AG08396 (cell line): ENCODE measurements around the gene RO60.

ENCODE experiments used
- DNase-seq: peaks from one replicate; pipeline ENCODE4 v3.0.0; 2012; ENCODE audit warnings: low spot score, mixed read lengths

The RO60 gene

DNA sequence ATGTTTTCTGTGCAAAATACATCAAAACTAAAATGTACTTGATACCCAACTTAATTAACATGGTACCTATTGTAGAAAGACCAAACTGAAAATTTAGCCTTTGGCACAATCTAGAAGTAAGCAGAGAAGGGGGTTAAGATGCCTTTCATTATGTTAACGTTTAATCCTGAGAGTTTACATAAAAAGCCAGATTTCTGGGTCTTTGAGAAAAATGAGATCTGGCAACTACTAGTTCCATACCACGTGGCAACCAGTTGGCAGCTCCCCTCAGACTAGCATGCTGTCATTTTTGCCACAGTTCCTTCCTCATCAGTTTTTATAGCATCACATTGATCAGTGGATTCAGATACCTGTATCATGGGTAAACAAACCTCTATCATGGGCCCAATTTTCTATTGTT lies 1.5 kb downstream of the RO60 start:
- DNase-seq, result peak; percentile 22

GRCh38 chr1:193062698-193063463 lies 3.5 kb downstream of the RO60 start:
- no peak for DNase-seq

GRCh38 chr1:193065954-193066353 lies 6.5 kb downstream of the RO60 start:
- DNase-seq, result no peak

DNA sequence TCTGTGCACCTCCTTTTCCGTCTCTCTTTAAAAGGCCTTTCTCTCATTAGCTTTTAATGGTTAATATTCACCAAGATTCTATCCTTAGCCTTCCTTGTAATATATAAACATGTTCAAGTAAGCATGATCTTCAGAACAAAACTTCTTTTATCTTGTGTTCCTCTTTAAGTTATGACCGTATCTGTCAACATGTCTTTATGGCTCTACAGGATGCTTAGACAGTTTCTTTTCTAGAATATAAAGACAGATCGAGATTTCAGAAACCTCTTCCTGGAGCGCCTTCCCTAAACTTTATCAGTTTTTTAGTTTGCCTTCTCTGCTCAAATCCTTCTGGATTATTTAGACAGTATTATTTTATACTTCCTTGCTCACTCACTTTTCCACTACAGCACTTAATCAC lies 7.2 kb downstream of the RO60 start:
- DNase-seq, result no peak

GRCh38 chr1:193068013-193068412 lies 8.6 kb downstream of the RO60 start:
- no peak for DNase-seq

GRCh38 chr1:193069748-193070385 lies 10.5 kb downstream of the RO60 start:
- DNase-seq, result peak; percentile 5

- no peak for DNase-seq
These were observed 11.0 kb downstream of the RO60 start for GRCh38 chr1:193070386-193070753.

DNA sequence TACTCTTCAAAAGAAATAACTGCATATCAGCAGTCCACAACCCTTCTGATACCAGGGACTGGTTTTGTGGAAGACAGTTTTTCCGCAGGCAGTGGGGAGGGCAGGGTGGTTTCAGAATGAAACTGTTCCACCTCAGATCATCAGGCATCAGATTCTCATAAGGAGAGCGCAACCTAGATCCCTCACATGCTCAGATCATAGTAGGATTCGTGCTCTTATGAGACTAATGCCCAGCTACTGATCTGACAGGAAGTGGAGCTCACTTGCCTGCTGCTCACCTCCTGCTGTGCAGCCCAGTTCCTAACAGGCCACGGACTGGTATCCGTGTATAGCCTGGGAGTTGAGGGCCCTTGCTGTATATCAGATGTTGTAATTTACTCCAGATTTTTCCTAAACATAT lies 11.5 kb downstream of the RO60 start:
- no peak for DNase-seq

GRCh38 chr1:193077991-193078390 lies 18.6 kb downstream of the RO60 start:
- no peak for DNase-seq

DNA sequence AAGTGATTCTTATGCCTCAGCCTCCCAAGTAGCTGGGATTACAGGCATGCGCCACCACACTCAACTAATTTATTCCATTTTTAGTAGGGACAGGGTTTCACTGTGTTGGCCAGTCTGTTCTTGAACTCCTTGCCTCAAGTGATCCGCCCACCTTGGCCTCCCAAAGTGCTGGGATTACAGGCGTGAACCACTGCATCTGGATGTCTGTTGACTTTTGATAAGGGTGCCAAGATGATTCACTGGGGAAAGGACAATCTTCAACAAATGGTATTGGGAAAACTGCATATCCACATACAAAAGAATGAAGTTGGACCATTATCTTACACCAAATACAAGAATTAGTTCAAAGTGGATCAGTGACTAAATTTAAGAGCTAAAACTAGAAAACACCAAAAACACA lies 19.8 kb downstream of the RO60 start:
- no peak for DNase-seq

DNA sequence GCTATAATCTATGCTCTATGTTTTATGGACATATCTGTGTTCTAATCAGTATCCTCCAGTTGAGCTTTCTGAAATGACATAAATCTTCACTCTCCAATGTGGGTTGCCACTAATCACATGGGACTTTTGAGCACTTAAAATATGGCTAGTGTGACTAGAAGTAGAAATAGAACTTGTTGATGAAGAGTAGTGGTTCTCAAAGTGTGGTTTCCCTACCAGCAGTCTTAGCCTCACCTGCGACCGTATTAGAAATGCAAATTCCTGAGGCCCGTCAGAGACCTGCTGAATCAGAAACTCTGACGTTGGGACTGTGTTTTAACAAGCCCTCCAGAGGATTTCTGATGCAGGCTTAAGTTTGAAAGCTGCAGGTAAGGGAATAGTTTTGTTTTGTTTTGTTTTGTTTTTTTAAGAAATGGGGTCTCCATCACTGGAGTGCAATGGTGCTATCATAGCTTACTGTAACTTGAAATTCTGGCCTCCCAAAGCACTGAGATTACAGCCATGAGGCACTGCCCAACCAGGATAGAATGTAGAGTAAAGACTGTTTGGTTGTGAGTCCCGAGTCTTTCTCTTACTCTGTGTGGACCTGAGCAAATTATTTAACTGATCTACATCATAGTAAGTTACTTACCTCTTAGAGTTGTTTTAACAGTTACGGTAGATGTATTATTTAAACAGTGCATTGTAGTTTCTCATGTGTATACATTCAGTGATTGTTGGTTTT lies 24.1 kb downstream of the RO60 start:
- no peak for DNase-seq

DNA sequence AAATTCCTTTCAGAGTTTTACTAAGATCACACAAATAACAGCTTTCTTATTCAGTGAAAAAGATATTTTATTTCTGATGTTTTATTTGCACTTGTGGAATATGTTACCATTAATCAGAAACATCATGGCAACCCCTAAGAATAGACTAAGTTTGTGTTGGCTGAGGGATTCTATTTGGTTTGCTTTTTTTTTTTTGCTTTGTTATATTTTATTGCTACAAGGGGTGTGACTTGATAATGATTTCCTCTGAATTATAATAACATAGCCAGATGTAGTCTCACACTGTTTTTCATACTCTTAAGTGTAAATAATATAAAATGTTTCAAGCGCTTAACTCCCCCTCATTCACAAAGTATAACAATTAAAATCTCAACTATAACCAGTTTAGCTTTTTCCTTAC lies 25.9 kb downstream of the RO60 start:
- DNase-seq, result no peak

- no peak for DNase-seq
These were observed 26.9 kb downstream of the RO60 start for GRCh38 chr1:193086342-193086741.

DNA sequence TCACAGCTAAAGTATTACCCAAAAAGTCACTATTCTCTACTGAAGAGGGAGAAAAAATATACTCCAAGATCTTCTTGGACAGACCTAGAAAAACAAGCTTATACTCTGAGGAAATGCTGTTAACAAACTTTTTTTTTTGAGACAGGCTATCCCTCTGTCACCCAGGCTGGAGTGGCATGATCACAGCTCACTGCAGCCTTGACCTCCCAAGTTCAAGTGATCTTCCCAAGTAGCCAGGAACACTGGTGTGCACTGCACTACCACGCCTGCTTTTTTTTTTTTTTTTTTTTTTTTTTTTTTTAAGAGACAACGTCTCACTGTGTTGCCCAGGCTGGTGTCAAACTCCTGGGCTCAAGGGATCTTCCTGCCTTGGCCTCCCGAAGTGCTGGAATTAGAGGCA lies 28.5 kb downstream of the RO60 start:
- DNase-seq, result no peak

- DNase-seq, result no peak
These were observed 31.5 kb downstream of the RO60 start for GRCh38 chr1:193090865-193091264.

DNA sequence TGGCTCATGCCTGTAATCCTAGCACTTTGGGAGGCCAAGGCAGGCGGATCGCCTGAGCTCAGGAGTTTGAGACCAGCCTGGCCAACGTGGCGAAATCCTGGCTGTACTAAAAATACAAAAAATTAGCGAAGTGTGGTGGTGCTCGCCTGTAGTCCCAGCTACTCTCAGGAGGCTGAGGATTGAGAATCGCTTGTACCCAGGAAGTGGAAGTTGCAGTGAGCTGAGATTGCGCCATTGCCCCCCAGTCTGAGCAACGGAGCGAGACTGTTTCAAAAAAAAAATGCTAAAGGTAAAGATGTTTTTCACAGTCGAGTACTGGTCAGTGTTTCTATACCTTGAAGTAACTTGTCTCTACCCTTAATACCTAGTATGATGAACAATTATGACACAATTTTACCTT lies 34.7 kb downstream of the RO60 start:
- no peak for DNase-seq

DNA sequence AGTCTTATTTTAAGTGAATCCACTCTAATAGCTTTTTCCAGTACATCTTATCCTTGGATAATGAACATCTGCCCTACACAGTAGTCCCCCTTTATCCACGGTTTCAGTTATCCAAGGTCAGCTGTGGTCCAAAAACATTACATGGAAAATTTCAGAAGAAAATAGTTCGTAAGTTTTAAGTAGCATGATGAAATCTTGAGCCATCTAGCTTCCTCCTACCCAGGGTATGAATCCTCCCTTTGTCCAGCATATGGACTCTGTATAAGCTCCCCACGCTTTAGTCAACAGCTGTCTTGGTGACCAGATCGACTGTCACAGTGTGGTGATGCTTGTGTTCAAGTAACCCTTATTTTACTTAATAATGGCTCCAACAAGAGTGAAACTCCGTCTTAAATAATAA lies 43.2 kb downstream of the RO60 start:
- no peak for DNase-seq

- DNase-seq, result no peak
These were observed 44.5 kb downstream of the RO60 start for GRCh38 chr1:193103759-193104501.

- DNase-seq, result peak; percentile 52
These were observed 45.1 kb downstream of the RO60 start for GRCh38 chr1:193104502-193104906.

GRCh38 chr1:193104907-193105820 lies 45.8 kb downstream of the RO60 start, which contains the start of gene GLRX2:
Gene GLRX2 (minus strand): TSS chr1:193105414. CDS start chr1:193105382, 32 bp downstream.
- DNase-seq, result peak; percentile 96

- no peak for DNase-seq
These were observed 46.4 kb downstream of the RO60 start for GRCh38 chr1:193105821-193106177.
